HUES6 (cell line): ENCODE data around the gene CILP2.

Experiments
- H3K27ac ChIP-seq: 2 replicates; pipeline ENCODE4 v1.7.0; 2013; ENCODE audit warnings: low read depth, mild to moderate bottlenecking, low read length, inconsistent platforms
- H3K27me3 ChIP-seq: 2 replicates; pipeline ENCODE4 v1.6.1; 2013; ENCODE audit warnings: low read length; ENCODE audit not compliant: control insufficient read depth, insufficient read depth
- H3K36me3 ChIP-seq: 2 replicates; pipeline ENCODE4 v1.6.1; 2013; ENCODE audit warnings: low read length; ENCODE audit not compliant: control insufficient read depth, insufficient read depth
- H3K4me1 ChIP-seq: 2 replicates; pipeline ENCODE4 v1.6.1; 2013; ENCODE audit warnings: low read length; ENCODE audit not compliant: control insufficient read depth, insufficient read depth
- H3K4me3 ChIP-seq: 2 replicates; pipeline ENCODE4 v1.5.1; 2013; ENCODE audit warnings: low read depth, low read length
- H3K9ac ChIP-seq: one replicate; pipeline ENCODE4 v1.6.1; 2013; ENCODE audit warnings: mild to moderate bottlenecking, low read length
- H3K9me3 ChIP-seq: 2 replicates; pipeline ENCODE4 v1.6.1; 2013; ENCODE audit warnings: low read depth, low read length; ENCODE audit not compliant: control insufficient read depth, insufficient read depth

CILP2 gene

GRCh38 chr19:19508217-19508616 is 29.8 kb upstream of the CILP2 start:
- H3K27me3 ChIP-seq, result no peaks in the 10 kb centered on the region
- no peak overlapping the region for H3K4me3 ChIP-seq
- H3K27ac ChIP-seq, result no peak overlapping the region
- H3K4me1 ChIP-seq, result no peaks in the 10 kb centered on the region
- H3K9ac ChIP-seq, result no peak overlapping the region
- H3K9me3 ChIP-seq, result no peaks in the 10 kb centered on the region
- peaks cover 40% of the 10 kb centered on the region for H3K36me3 ChIP-seq

- no peaks in the 10 kb centered on the region for H3K27me3 ChIP-seq
- no peak overlapping the region for H3K9ac ChIP-seq
- H3K4me1 ChIP-seq, result peaks cover 3% of the 10 kb centered on the region; the same call in 1 of the 2 replicates
- peaks cover 18% of the 10 kb centered on the region for H3K36me3 ChIP-seq
- H3K4me3 ChIP-seq, result no peak overlapping the region
- H3K27ac ChIP-seq, result no peak overlapping the region
- H3K9me3 ChIP-seq, result no peaks in the 10 kb centered on the region
These were observed 27.6 kb upstream of the CILP2 start for GRCh38 chr19:19510432-19510831.

- H3K4me1 ChIP-seq, result peaks cover 7% of the 10 kb centered on the region
- no peaks in the 10 kb centered on the region for H3K36me3 ChIP-seq
- H3K9ac ChIP-seq, result no peak overlapping the region
- H3K4me3 ChIP-seq, result no peak overlapping the region
- H3K27ac ChIP-seq, result no peak overlapping the region
- no peaks in the 10 kb centered on the region for H3K9me3 ChIP-seq
- H3K27me3 ChIP-seq, result no peaks in the 10 kb centered on the region
These were observed 24.4 kb upstream of the CILP2 start for GRCh38 chr19:19513682-19514081.

DNA sequence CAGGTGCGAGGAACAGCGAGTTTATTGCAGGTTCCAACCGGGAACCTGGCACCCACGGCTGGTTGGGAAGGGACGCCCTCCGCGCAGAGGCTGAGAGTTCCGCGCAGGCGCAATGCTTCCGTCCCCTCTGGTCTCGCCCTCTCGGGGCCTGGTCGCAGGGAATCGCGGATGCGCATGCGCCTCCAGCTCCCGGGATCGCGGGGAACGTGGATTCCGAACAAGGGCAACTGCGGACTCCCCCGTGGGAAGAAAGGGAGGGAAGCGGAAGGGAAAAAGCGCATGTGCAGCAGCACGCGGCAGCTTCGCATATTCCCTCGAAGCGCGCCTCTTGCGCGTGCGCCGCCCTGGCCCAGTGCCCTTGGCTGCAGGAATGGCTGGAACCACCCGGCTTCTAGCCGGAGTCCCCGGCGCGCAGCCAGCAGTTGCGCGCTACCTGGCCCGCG is 23.8 kb upstream of the CILP2 start:
- H3K9me3 ChIP-seq, result no peaks in the 10 kb centered on the region

DNA sequence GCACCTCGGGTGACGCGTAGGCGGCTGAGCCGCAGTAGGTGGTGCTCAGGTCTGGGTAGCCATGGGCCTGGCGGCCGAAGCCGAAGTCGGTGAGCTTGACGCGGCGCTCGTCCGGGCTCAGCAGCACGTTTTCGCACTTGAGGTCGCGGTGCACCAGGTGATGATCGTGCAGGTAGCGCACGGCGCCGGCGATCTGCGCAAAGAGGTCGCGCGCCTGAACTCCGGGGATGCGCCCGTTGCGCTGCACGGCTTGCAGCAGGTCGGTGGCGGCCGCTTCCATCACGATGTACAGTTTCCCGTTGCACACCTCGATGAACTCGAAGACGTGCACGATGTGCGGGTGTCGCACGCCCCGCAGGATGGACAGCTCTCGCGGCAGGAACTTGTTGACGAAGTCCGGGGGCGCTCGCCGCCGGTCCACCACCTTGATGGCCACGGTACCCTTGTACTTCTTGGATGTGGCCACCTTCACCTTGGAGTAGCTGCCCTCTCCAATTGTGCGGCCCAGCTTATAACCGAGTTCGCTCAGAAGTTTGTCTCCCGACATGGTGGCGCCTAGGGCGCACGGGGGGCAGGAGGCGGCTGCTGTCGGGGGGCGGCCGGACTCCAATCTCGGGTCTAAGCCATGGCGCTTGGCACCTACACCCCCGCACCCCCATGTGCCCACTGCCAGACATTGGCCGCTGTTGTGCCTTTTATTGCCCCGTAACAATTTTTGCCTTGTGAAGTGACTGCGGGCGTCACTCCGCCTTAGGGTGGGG is 23.0 kb upstream of the CILP2 start, which contains the start of gene TSSK6:
Gene TSSK6 (minus strand): TSS at position 668 of the 761 bp plus-strand sequence. CDS start 121 bp downstream, at position 547.
- Histone ChIP-seq H3K4me3 (peak within 1 kb of the TSS; percentile 80), H3K9me3 (no peaks in the 10 kb centered on the region), H3K36me3 (peaks cover 11% of the 10 kb centered on the region), H3K4me1 (peaks cover 7% of the 10 kb centered on the region), H3K27me3 (no peaks in the 10 kb centered on the region), H3K27ac (peak within 1 kb of the TSS; percentile 61), H3K9ac (peak within 1 kb of the TSS; percentile 93)

More for the DNA sequence above, 23.8 kb upstream of the CILP2 start:
- Histone ChIP-seq H3K9ac (no peak overlapping the region), H3K27ac (no peak overlapping the region), H3K36me3 (peaks cover 3% of the 10 kb centered on the region), H3K4me3 (no peak overlapping the region), H3K27me3 (no peaks in the 10 kb centered on the region), H3K4me1 (peaks cover 7% of the 10 kb centered on the region)

- peak within 1 kb of the TSS; percentile 93 for H3K9ac ChIP-seq
- no peaks in the 10 kb centered on the region for H3K27me3 ChIP-seq
- H3K36me3 ChIP-seq, result peaks cover 19% of the 10 kb centered on the region
- H3K4me3 ChIP-seq, result peak within 1 kb of the TSS; percentile 80
- H3K9me3 ChIP-seq, result no peaks in the 10 kb centered on the region
- peaks cover 7% of the 10 kb centered on the region for H3K4me1 ChIP-seq
- H3K27ac ChIP-seq, result peak within 1 kb of the TSS; percentile 61
These were observed 22.2 kb upstream of the CILP2 start, which contains the start of gene NDUFA13 for GRCh38 chr19:19515642-19516519. NDUFA13 (plus strand) TSS chr19:19516225; CDS start chr19:19516239, 14 bp downstream.

GRCh38 chr19:19517235-19517619 is 20.8 kb upstream of the CILP2 start:
- Histone ChIP-seq H3K4me1 (peaks cover 7% of the 10 kb centered on the region), H3K36me3 (peaks cover 21% of the 10 kb centered on the region), H3K9ac (no peak overlapping the region), H3K9me3 (no peaks in the 10 kb centered on the region), H3K27ac (no peak overlapping the region), H3K4me3 (peak overlapping the region; percentile 80; the same call in 1 of the 2 replicates), H3K27me3 (no peaks in the 10 kb centered on the region)

GRCh38 chr19:19520989-19521388 is 17.1 kb upstream of the CILP2 start:
- Histone ChIP-seq H3K27me3 (no peaks in the 10 kb centered on the region), H3K4me3 (no peak overlapping the region), H3K9me3 (no peaks in the 10 kb centered on the region), H3K9ac (no peak overlapping the region), H3K27ac (no peak overlapping the region), H3K36me3 (peaks cover 31% of the 10 kb centered on the region), H3K4me1 (peaks cover 2% of the 10 kb centered on the region; the same call in 1 of the 2 replicates)

DNA sequence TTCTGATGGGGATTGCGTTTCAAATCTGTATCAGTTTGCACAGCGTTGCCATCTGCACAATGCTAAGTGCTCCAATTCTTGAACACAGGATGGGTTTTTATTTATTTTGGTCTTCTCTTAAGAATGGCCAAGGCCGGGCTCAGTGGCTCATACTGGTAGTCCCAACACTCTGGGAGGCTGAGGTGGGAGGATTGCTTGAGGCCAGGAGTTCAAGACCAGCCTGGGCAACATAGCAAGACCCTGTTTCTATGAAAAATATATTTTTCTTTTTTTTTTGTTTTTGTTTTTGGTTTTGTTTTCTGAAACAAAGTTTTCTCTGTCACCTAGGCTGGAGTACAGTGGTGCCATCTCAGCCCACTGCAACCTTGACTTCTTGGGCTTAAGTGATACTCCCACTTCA is 14.9 kb upstream of the CILP2 start:
- H3K36me3 ChIP-seq, result peaks cover 49% of the 10 kb centered on the region
- peaks cover 7% of the 10 kb centered on the region; the same call in 1 of the 2 replicates for H3K4me1 ChIP-seq
- no peak overlapping the region for H3K4me3 ChIP-seq
- no peaks in the 10 kb centered on the region for H3K9me3 ChIP-seq
- H3K9ac ChIP-seq, result no peak overlapping the region
- H3K27me3 ChIP-seq, result no peaks in the 10 kb centered on the region
- H3K27ac ChIP-seq, result no peak overlapping the region

- Histone ChIP-seq H3K4me3 (no peak overlapping the region), H3K9me3 (no peaks in the 10 kb centered on the region), H3K9ac (no peak overlapping the region), H3K36me3 (peaks cover 51% of the 10 kb centered on the region), H3K27me3 (no peaks in the 10 kb centered on the region), H3K27ac (no peak overlapping the region), H3K4me1 (peaks cover 7% of the 10 kb centered on the region; the same call in 1 of the 2 replicates)
These were observed 14.0 kb upstream of the CILP2 start for GRCh38 chr19:19524053-19524452.
